ENCODE data around the gene DHX30. TPM values are rescaled to one million over a fixed set of nuclear protein-coding genes. Genes with fewer than 3 reads are reported as not detected.

DHX30 gene
- total RNA-seq, 1 donor, result 51.5 TPM

GRCh38 chr3:47892286-47893040 lies 89.5 kb downstream of the DHX30 start:
- no peak for TF ChIP-seq CTCF (IDR thresholded peaks at IDR 0.05; ENCODE audit: insufficient read depth, low read length)
- no peak for DNase-seq (ENCODE audit: low read depth)
- H3K4me3 ChIP-seq (ENCODE audit: low read depth, low read length), result no peak overlapping the region

GRCh38 chr3:47895241-47895640 lies 92.3 kb downstream of the DHX30 start:
- no peak for DNase-seq (ENCODE audit: low read depth)
- H3K4me3 ChIP-seq (ENCODE audit: low read depth, low read length), result no peak overlapping the region
- no peak for TF ChIP-seq CTCF (IDR thresholded peaks at IDR 0.05; ENCODE audit: insufficient read depth, low read length)

GRCh38 chr3:47896736-47897135 lies 93.8 kb downstream of the DHX30 start:
- TF ChIP-seq CTCF (IDR thresholded peaks at IDR 0.05; ENCODE audit: insufficient read depth, low read length), result no peak
- no peak for DNase-seq (ENCODE audit: low read depth)
- H3K4me3 ChIP-seq (ENCODE audit: low read depth, low read length), result no peak overlapping the region

GRCh38 chr3:47897954-47898353 lies 95.0 kb downstream of the DHX30 start:
- no peak for TF ChIP-seq CTCF (IDR thresholded peaks at IDR 0.05; ENCODE audit: insufficient read depth, low read length)
- DNase-seq (ENCODE audit: low read depth), result no peak
- no peak overlapping the region for H3K4me3 ChIP-seq (ENCODE audit: low read depth, low read length)

- DNase-seq (ENCODE audit: low read depth), result peak; percentile 35
- H3K4me3 ChIP-seq (ENCODE audit: low read depth, low read length), result no peak overlapping the region
- TF ChIP-seq CTCF (IDR thresholded peaks at IDR 0.05; ENCODE audit: insufficient read depth, low read length), result no peak
Observed at GRCh38 chr3:47899495-47900108, 96.7 kb downstream of the DHX30 start.

Small RNA genes within 50 kb of the gene (small RNA-seq; reads per million reads assigned to genes)
- gene MIR1226 (40.5 reads per million, percentile 96 among the genes with 10 or more reads in this experiment), gene RF02271 (not detected)

Other genes with a start within 250 kb of the DHX30 start
- gene CSPG5, start 224.3 kb upstream of the DHX30 start, total RNA-seq (ENCODE audit: low replicate concordance), result 0.09 TPM in 1 of 2 replicates, not detected in the other
- 42.7 and 44.5 TPM in 2 replicates for gene SMARCC1, start 21.2 kb upstream of the DHX30 start, total RNA-seq (ENCODE audit: low replicate concordance)
- 80.1 and 157 TPM in 2 replicates for gene MAP4, start 213.3 kb downstream of the DHX30 start, total RNA-seq (ENCODE audit: low replicate concordance)